Activated B cell treated with CpG ODN at 0.5 μM for 24 hours (primary cell): ENCODE measurements around the gene DIP2C. TPM values are rescaled to one million over a fixed set of nuclear protein-coding genes. Genes with fewer than 3 reads are reported as not detected.

Experiments used
- ATAC-seq: fragments of 200-7000 bp; cut with Tn5 transposase; one replicate; pipeline ENCODE4 v1.10.0; 2021; ENCODE audit warnings: low read depth, mild to moderate bottlenecking, moderate library complexity
- CTCF ChIA-PET: fragments of 350-600 bp; sonication (Branson Sonifier 250); formaldehyde crosslinking; loops from one replicate; lab custom pipeline; 2021; ENCODE audit warnings: antibody characterized with exemption; lab: Charles Lee
- POLR2A ChIA-PET: fragments of 350-600 bp; sonication (Branson Sonifier 250); formaldehyde crosslinking; loops from one replicate; lab custom pipeline; 2021; ENCODE audit warnings: antibody characterized with exemption; lab: Charles Lee
- DNase-seq: peaks from one replicate; pipeline ENCODE4 v3.0.0; 2022
- H3K27ac Mint-ChIP-seq: one replicate; pipeline ENCODE4 v1.8.0; 2020; ENCODE audit warnings: mixed read lengths
- H3K27me3 Mint-ChIP-seq: one replicate; pipeline ENCODE4 v1.8.0; 2021; ENCODE audit warnings: mixed read lengths
- H3K36me3 Mint-ChIP-seq: one replicate; pipeline ENCODE4 v1.8.0; 2021; ENCODE audit warnings: low read depth, mixed read lengths
- H3K4me1 Mint-ChIP-seq: one replicate; pipeline ENCODE4 v1.8.0; 2021; ENCODE audit warnings: mixed read lengths
- H3K4me3 Mint-ChIP-seq: one replicate; pipeline ENCODE4 v1.8.0; 2020; ENCODE audit warnings: mild to moderate bottlenecking, mixed read lengths
- H3K9me3 Mint-ChIP-seq: one replicate; pipeline ENCODE4 v1.8.0; 2020; ENCODE audit warnings: mixed read lengths
- CTCF ChIP-seq: fragments of 200-600 bp; IDR thresholded peaks from one replicate; pipeline ENCODE4 v1.8.0; 2022; ENCODE audit warnings: antibody characterized with exemption, mild to moderate bottlenecking
- intact Hi-C: fragments of 100-400 bp; cut with micrococcal nuclease; formaldehyde crosslinking; loops from one replicate; pipeline ENCODE4 v1.15.1; 2024
- total RNA-seq: library from RNA; stranded (reverse); gene quantifications from 2 replicates; pipeline ENCODE4 v1.2.3, GENCODE V29; 2022

Gene DIP2C
- total RNA-seq, 1 donor from 2014 or later, result 0.49 TPM

GRCh38 chr10:389261-389790 is 300.1 kb downstream of the DIP2C start:
- Mint-ChIP-seq H3K27ac (no peak overlapping the region), H3K27me3 (peaks cover 2% of the 10 kb centered on the region), H3K36me3 (no peaks in the 10 kb centered on the region), H3K4me1 (peaks cover 5% of the 10 kb centered on the region), H3K4me3 (no peak overlapping the region), H3K9me3 (no peaks in the 10 kb centered on the region)
- DNase-seq (no peak), ATAC-seq (no peak)
- ChIA-PET POLR2A (no interaction called here), CTCF (no interaction called here)
- intact Hi-C loops, result no loop called here
- no peak for TF ChIP-seq CTCF

DNA sequence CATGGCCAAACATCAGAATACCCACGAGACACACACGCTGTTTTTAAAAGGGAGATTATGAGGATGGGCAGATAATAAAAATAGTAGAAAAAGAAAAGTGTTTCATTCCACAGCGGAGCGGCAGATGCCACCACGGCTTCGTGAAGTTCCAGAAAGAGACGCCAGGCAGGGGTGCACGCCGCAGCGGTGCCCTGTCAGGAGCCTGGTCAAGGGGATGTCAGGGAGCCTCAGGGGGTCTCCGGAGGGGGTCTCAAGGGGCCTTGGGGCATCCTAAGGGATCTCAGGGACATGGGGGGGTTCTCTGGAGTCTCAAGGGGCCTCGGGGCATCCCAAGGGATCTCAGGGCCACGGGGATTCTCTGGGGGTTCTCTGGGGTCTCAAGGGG is 300.8 kb downstream of the DIP2C start:
- TF ChIP-seq CTCF, result no peak
- POLR2A ChIA-PET, result no interaction called here
- Mint-ChIP-seq H3K4me1 (peaks cover 5% of the 10 kb centered on the region), H3K9me3 (no peaks in the 10 kb centered on the region), H3K27me3 (peaks cover 2% of the 10 kb centered on the region), H3K27ac (no peak overlapping the region), H3K36me3 (no peaks in the 10 kb centered on the region), H3K4me3 (no peak overlapping the region)
- ATAC-seq, result no peak
- intact Hi-C loops, result no loop called here
- DNase-seq, result no peak
- CTCF ChIA-PET, result no interaction called here

DNA sequence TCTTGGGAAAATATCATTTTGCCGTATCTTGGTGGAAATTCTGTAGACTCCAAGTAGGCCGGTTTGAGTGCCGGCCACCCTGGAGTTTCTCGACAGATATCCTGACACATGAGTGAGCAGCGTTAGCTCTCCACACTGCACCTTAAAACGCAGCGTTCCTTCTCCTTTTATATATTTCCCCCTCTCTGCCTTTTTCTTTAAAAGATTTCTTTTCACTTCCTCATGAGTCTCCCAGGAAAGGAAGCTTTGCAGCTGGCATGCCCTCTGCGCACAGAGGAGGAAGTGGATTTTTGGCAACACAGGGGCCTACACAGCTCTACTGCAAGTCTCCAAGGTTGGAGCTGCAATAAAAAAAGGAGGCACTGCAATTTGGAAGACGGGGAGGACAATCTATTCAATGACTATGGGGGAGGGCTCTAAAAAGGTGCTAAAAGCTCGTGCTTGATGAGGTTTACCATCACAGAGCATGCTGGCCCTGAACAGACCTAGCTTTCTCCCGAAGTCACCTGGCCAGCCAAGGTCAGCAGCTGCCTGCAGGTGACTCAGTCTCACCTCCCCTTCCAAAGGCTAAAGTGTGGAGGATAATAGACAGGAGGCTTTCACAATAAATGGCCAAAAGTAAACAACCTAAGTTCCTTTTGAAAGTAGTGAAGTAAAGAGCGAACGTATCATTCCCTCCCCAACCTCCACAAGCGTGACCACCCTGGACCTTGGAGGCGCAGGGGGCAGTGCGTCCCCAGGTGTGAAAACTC is 301.4 kb downstream of the DIP2C start:
- intact Hi-C loops, result no loop called here
- ChIA-PET CTCF (no interaction called here), POLR2A (no interaction called here)
- Mint-ChIP-seq H3K36me3 (no peaks in the 10 kb centered on the region), H3K4me3 (no peak overlapping the region), H3K27me3 (peaks cover 2% of the 10 kb centered on the region), H3K4me1 (peaks cover 5% of the 10 kb centered on the region), H3K27ac (no peak overlapping the region), H3K9me3 (no peaks in the 10 kb centered on the region)
- TF ChIP-seq CTCF, result no peak
- ATAC-seq (no peak), DNase-seq (no peak)

DNA sequence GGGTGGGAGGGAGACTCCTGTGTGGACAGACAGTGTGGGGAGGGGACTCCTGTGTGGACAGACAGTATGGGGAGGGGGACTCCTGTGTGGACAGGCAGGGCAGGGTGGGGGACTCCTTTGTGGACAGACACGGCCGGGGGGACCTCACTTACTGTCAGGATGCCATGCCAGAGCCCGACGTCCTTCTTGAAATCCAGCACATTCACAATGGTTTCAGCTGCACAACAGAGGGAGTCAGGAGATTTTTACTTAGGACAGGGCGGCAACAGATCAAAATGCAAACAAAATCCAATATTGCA is 301.9 kb downstream of the DIP2C start:
- H3K27ac Mint-ChIP-seq, result no peak overlapping the region
- ChIA-PET POLR2A (no interaction called here), CTCF (no interaction called here)
- H3K4me1 Mint-ChIP-seq, result peaks cover 5% of the 10 kb centered on the region
- TF ChIP-seq CTCF, result no peak
- DNase-seq, result no peak
- no peak for ATAC-seq
- intact Hi-C loops, result no loop called here
- H3K27me3 Mint-ChIP-seq, result no peaks in the 10 kb centered on the region
- no peak overlapping the region for H3K4me3 Mint-ChIP-seq
- no peaks in the 10 kb centered on the region for H3K9me3 Mint-ChIP-seq
- H3K36me3 Mint-ChIP-seq, result no peaks in the 10 kb centered on the region

DNA sequence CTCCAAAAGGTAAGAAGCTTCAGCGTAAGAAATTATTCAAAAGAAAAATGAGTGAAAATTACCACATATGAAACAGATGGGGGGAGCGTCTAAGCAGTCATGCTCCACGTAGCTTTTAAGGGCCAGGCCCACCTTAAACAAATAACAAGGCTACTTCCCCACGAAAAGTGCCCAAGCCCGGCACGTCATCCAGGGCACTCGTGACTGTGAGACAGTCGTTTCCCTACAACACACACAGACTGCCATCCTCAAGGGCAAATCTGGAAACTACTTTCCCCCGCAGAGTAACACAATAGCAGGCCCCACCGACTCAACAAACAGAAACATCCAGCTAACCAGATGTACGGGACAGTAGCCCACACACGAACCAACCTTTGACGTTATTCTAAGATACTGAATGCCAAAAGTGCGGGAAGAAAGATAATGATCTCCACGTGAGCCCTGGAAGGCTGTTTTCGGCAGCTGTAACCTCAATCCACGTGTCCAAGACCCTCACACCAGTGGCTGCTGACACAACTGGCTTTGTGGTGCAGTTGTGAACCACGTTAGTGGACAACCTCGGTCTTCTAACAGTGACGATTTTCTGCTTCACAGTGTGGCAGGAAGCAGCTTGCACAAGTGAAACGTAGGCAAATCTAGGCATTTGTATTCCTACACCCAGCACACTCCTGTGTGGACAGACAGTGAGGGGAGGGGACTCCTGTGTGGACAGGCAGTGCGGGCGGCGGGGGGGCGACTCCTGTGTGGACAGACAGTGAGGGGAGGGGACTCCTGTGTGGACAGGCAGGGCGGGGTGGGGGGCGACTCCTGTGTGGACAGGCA is 302.5 kb downstream of the DIP2C start:
- no peaks in the 10 kb centered on the region for H3K9me3 Mint-ChIP-seq
- H3K27me3 Mint-ChIP-seq, result no peaks in the 10 kb centered on the region
- no peak for TF ChIP-seq CTCF
- H3K4me3 Mint-ChIP-seq, result no peak overlapping the region
- ChIA-PET POLR2A (no interaction called here), CTCF (no interaction called here)
- H3K36me3 Mint-ChIP-seq, result no peaks in the 10 kb centered on the region
- no peak overlapping the region for H3K27ac Mint-ChIP-seq
- ATAC-seq (no peak), DNase-seq (no peak)
- intact Hi-C loops, result no loop called here
- H3K4me1 Mint-ChIP-seq, result peaks cover 5% of the 10 kb centered on the region
